Adipocyte (in vitro differentiated cells): Measurements from ENCODE around the gene ENTREP1.

Source experiments
- DNase-seq: peaks from one replicate; pipeline ENCODE4 v3.0.0-alpha.2; 2015; ENCODE audit warnings: low read depth
- H3K27me3 ChIP-seq: replicated peaks from 2 replicates; pipeline ENCODE4 v1.7.0; 2013; ENCODE audit warnings: mild to moderate bottlenecking, low read length, moderate library complexity; ENCODE audit not compliant: control insufficient read depth, insufficient read depth
- H3K36me3 ChIP-seq: 2 replicates; pipeline ENCODE4 v1.7.0; 2013; ENCODE audit warnings: low read length, mild to moderate bottlenecking, moderate library complexity; ENCODE audit not compliant: control insufficient read depth, insufficient read depth, severe bottlenecking
- H3K4me1 ChIP-seq: 2 replicates; pipeline ENCODE4 v1.7.0; 2013; ENCODE audit warnings: mild to moderate bottlenecking, low read length, moderate library complexity; ENCODE audit not compliant: control insufficient read depth, insufficient read depth
- H3K4me3 ChIP-seq: 2 replicates; pipeline ENCODE4 v1.7.0; 2013; ENCODE audit warnings: mild to moderate bottlenecking, low read length, moderate library complexity
- H3K9ac ChIP-seq: 2 replicates; pipeline ENCODE4 v1.7.0; 2013; ENCODE audit warnings: mild to moderate bottlenecking, low read length, moderate library complexity
- H3K9me3 ChIP-seq: 2 replicates; pipeline ENCODE4 v1.7.0; 2013; ENCODE audit warnings: mild to moderate bottlenecking, low read length, moderate library complexity; ENCODE audit not compliant: control insufficient read depth

The ENTREP1 gene

DNA sequence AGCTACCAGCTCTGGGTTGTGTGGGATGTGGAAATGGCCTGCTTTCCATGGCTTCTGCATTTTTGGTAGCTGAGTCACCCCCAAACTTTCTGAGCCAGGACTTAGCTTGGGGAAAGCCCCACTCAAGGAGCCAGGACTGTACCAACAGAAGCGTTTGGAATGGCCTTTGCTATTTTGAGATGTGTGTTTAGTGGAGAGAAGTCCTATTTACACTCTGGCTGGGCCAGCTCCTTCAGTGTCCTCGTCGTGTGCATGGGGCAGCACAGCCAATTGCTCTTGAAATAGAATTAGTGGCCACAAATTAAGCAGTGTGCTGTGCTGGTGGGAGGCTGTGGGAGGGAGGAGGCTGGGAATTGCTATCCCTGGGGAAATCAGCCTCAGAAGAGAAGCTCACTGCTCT is 51.6 kb downstream of the ENTREP1 start:
- Histone ChIP-seq H3K4me1 (peaks cover 19% of the 10 kb centered on the region), H3K36me3 (no peaks in the 10 kb centered on the region), H3K27me3 (no peaks in the 10 kb centered on the region), H3K4me3 (peak overlapping the region; percentile 22), H3K9ac (no peak overlapping the region), H3K9me3 (no peaks in the 10 kb centered on the region)
- peak; percentile 90 for DNase-seq

DNA sequence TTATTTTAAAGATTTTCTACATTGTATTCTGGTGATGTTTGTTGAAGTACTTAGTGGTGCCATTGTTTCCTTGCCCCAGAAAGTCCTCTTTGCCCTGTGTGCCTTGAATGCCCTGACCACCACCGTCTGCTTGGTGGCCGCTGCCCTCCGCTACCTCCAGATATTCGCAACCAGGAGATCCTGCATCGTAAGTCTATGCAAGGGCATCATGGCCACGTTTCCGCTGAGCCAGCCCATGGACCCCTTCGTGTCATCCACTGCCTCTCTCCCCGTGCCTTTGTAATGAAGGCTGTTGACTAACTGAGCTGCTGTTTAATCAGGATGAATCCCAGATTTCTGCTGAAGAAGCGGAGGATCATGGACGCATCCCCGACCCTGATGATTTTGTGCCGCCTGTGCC is 52.3 kb downstream of the ENTREP1 start:
- Histone ChIP-seq H3K27me3 (peaks cover 4% of the 10 kb centered on the region), H3K4me3 (no peak overlapping the region), H3K9me3 (no peaks in the 10 kb centered on the region), H3K4me1 (peaks cover 19% of the 10 kb centered on the region), H3K36me3 (no peaks in the 10 kb centered on the region), H3K9ac (no peak overlapping the region)
- DNase-seq, result no peak

DNA sequence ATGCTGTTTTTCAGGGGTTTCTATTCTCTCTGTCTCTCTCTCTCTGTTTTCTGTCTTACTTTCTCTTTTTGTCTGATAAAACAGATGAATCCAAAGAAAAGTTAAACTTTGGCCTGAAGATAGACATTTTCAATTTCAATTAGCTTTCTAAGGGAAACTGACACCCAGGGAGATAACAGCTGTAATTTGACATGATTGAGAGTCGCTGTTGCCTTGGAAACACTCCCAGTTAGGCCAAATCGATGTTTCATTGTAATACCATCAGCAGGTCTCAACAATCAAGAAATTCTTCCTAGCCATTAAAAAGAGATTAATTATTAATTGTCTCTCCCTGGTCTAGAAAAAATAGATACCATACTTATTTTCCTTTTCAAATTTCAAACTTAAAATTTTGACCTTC is 53.0 kb downstream of the ENTREP1 start:
- Histone ChIP-seq H3K4me1 (peaks cover 19% of the 10 kb centered on the region), H3K36me3 (no peaks in the 10 kb centered on the region), H3K9me3 (no peaks in the 10 kb centered on the region), H3K9ac (no peak overlapping the region), H3K4me3 (no peak overlapping the region), H3K27me3 (peaks cover 4% of the 10 kb centered on the region)
- DNase-seq, result no peak

DNA sequence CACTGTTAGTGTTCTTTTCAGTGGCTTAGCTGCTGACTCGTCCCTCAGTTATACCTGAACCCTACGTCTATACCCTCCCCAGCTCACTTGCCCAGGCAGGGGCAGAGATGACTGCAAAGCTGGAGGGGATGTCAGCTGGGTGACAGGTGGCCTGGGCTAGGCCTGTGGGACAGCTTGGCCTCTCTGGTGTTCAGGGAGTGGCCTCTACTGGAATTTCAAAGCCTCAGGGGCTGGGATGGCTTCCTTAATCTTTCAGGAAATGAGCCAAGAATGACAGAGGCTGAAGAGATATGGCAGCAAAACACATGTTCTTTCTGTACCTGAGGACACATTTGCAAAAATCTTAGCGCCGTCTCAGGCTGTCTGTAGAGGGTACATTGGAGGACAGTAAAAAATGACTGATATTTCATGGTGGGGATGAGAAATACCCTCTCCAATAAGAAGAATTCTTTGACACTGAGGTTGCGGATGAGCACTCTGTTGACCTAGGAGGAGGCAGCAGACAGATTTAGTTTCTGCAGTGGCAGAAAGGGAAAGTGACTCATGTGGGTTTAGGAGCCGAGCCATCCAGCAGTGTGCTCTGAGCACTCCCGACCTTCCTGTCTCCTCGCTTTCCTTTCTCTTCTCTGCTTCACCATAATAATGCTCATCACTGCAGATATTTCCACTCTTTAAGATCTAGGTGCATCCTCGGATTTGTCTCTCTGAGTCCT is 54.4 kb downstream of the ENTREP1 start:
- Histone ChIP-seq H3K9me3 (no peaks in the 10 kb centered on the region), H3K4me1 (peaks cover 19% of the 10 kb centered on the region), H3K27me3 (peaks cover 4% of the 10 kb centered on the region), H3K4me3 (no peak overlapping the region), H3K9ac (no peak overlapping the region), H3K36me3 (no peaks in the 10 kb centered on the region)
- DNase-seq, result peak; percentile 34

DNA sequence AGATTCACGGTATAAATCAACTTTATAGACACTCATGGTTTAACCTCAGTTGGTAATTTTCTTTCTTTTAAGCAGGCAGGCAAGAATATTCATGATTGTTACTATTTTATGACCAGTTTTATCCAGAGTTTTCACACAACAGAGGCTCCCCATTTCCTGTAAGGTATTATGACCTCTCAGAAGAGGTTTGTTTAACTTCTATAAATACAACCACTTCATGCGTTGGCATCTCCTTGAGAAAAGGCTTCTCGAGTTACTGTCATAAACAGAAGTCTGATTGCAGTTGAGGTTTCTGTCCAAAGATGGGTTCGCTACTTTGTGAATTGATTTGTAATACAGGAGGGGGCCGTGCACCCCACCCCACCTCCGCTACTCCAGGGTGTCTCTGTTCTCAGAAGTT is 55.3 kb downstream of the ENTREP1 start:
- no peak for DNase-seq
- H3K9me3 ChIP-seq, result no peaks in the 10 kb centered on the region
- no peaks in the 10 kb centered on the region for H3K36me3 ChIP-seq
- H3K4me3 ChIP-seq, result no peak overlapping the region
- no peak overlapping the region for H3K9ac ChIP-seq
- peaks cover 4% of the 10 kb centered on the region for H3K27me3 ChIP-seq
- peaks cover 19% of the 10 kb centered on the region for H3K4me1 ChIP-seq

DNA sequence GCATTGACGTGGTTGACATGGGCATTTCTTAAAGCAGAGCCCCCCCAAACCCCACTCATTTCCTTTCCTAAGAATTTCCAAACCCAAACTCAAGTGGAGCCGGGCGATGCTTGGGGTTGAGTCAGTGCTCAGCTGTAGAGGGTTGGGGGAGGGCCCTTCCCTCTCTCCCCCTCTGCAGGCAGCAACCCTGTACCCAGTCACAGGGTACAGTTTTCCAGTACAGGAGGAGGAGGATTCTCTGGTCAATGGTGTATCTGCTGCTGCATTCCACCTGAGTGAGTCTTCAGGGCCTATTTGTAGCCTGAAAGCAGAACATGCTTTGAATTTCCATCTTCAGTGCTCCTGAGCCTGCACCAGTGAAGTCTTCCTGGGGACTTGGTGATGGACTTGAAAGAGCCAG is 55.8 kb downstream of the ENTREP1 start:
- no peaks in the 10 kb centered on the region for H3K36me3 ChIP-seq
- no peak for DNase-seq
- H3K4me3 ChIP-seq, result no peak overlapping the region
- H3K4me1 ChIP-seq, result peaks cover 19% of the 10 kb centered on the region
- H3K9me3 ChIP-seq, result no peaks in the 10 kb centered on the region
- peaks cover 4% of the 10 kb centered on the region for H3K27me3 ChIP-seq
- no peak overlapping the region for H3K9ac ChIP-seq

DNA sequence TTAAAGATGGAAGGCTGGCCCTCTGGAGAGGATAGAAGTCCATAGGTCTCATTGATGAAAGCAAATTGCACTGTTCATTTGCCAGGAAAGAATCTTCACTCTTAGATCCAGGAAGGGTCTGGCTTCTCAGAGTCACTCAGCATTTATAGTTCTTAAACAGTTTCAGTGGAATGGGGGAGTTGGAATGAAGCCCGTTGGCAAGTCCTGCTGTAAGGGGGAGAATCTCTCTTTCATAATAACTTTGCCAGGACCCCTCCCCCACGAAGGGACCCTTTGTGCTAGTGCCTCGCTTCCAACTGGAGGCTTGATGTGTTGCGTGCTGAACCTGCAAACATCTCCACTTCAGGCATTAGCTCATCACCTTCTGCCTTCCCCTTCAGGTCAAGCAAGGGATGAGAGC is 57.1 kb downstream of the ENTREP1 start:
- no peak overlapping the region for H3K9ac ChIP-seq
- H3K36me3 ChIP-seq, result no peaks in the 10 kb centered on the region
- H3K4me3 ChIP-seq, result no peak overlapping the region
- peaks cover 8% of the 10 kb centered on the region for H3K4me1 ChIP-seq
- H3K9me3 ChIP-seq, result no peaks in the 10 kb centered on the region
- peaks cover 11% of the 10 kb centered on the region for H3K27me3 ChIP-seq
- no peak for DNase-seq

DNA sequence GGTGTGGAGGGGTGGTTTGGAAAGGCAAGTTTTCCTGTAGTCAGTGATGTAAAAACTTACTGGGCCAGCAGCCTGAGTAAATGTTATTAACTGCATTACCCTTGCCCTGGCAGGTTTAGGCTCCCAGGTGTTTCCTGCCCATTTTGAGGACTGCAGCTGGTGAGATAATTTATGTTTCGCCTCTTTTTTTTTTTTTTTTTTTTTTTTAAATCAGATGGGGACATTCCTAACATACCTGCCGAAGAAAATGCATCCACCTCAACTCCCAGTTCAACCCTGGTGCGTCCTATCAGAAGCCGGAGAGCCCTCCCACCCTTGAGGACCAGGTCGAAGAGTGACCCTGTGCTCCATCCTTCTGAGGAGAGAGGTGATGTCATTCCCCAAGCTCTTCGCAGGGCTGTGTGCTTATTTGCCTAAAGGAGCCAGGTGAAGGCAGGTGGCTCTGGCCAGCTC is 60.6 kb downstream of the ENTREP1 start:
- no peak for DNase-seq
- no peaks in the 10 kb centered on the region for H3K36me3 ChIP-seq

DNA sequence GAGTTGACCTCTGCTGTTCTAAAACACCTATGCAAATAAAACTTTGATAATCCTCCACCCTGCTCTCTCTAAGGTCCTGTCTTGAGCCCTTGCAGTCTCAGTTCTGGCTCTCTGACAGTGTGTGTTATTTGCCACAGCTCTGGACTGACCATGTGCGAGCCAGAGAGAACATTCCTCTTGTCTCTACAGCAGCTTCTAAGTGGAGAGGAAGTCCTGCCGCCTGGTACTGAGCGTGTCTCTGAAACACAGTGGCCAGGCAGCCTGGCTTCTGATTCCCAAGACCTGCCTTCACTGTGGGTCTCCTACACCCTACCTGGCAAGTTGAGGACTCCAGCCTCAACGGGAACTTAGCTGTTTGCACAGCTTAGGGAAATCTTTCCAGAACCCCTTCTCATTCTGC is 61.6 kb downstream of the ENTREP1 start:
- DNase-seq, result no peak
- Histone ChIP-seq H3K27me3 (peaks cover 43% of the 10 kb centered on the region), H3K9me3 (no peaks in the 10 kb centered on the region), H3K36me3 (no peaks in the 10 kb centered on the region), H3K4me1 (peaks cover 2% of the 10 kb centered on the region), H3K4me3 (no peak overlapping the region), H3K9ac (no peak overlapping the region)

More for the DNA sequence above, 60.6 kb downstream of the ENTREP1 start:
- Histone ChIP-seq H3K27me3 (peaks cover 38% of the 10 kb centered on the region), H3K4me3 (no peak overlapping the region), H3K9me3 (no peaks in the 10 kb centered on the region), H3K9ac (no peak overlapping the region), H3K4me1 (no peaks in the 10 kb centered on the region)

DNA sequence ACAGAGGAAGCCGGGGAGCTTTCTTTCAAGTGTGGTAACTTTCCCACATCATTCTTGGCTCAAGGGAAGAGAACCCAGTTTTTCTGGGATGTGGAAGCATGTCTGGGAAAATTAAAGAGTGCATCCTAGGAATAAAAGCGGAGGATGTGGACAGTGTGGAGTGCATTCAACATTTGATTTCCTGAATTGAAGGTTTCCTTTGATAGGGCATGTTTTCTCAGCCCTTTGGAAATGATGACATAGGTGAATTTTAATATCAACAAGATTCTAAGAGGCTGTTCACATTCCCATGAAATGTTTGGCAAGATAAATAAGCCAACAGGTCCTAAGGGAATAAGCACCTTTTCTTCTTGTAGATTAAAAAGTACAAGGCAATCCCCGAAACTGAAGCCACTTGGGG is 63.6 kb downstream of the ENTREP1 start:
- H3K9ac ChIP-seq, result no peak overlapping the region
- peaks cover 11% of the 10 kb centered on the region for H3K4me1 ChIP-seq
- peaks cover 39% of the 10 kb centered on the region for H3K27me3 ChIP-seq
- H3K4me3 ChIP-seq, result no peak overlapping the region
- no peaks in the 10 kb centered on the region for H3K9me3 ChIP-seq
- DNase-seq, result no peak
- no peaks in the 10 kb centered on the region for H3K36me3 ChIP-seq

DNA sequence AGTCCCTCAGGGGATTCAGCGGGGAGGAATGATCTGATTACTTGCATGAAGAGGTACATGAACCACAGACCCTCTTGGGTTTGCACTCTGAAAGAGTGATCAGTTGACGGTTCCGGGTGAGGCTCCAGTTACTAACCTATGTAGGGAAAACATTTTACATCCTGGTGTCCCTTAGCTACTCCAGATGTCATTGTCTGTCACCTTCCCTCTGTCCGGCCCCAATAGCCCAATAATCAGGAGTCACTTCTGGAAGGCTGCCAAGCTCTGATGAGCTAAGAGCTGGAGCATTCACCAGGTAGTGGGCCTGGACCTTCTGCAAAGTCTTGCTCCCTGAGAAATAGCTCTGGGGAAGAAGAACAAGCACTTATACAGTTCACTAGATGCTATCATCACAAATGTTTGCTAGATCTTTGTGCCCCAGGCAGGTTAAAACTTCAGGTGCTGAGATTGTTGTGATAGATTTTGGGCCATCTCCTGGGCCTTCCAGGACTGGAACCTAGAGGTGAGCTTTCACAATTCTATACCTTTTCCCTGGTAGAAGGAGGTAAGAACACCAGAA is 64.5 kb downstream of the ENTREP1 start:
- DNase-seq, result no peak
- Histone ChIP-seq H3K9me3 (no peaks in the 10 kb centered on the region), H3K27me3 (peaks cover 39% of the 10 kb centered on the region), H3K4me1 (peaks cover 11% of the 10 kb centered on the region), H3K4me3 (no peak overlapping the region), H3K9ac (no peak overlapping the region), H3K36me3 (no peaks in the 10 kb centered on the region)

DNA sequence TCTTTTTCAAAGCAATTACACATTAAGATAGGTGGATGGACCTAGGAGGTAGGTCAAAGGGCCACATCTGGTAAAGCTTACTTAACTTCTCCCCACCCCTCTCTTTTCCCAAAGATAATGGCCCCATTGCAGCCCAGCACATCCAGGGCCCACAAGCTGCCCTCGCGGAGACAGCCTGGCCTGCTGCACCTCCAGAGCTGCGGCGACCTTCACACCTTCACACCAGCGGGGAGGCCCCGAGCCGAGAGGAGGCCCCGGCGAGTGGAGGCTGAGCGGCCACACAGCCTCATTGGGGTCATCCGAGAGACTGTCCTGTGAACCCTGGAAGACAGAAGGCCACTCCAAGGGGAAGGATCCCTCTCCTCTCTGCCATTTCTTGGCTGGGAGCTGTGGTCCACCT is 66.5 kb downstream of the ENTREP1 start:
- Histone ChIP-seq H3K9ac (no peak overlapping the region), H3K4me3 (no peak overlapping the region), H3K27me3 (peaks cover 38% of the 10 kb centered on the region), H3K9me3 (no peaks in the 10 kb centered on the region), H3K36me3 (no peaks in the 10 kb centered on the region), H3K4me1 (peaks cover 11% of the 10 kb centered on the region)
- no peak for DNase-seq
